Subcutaneous abdominal adipose tissue (tissue), 5 donors: Measurements from ENCODE around the gene FLACC1.

ENCODE experiments used
- H3K27ac ChIP-seq: one replicate; pipeline ENCODE4 v1.7.0; 2013; ENCODE audit warnings: low read depth, mild to moderate bottlenecking, inconsistent platforms, low read length, moderate library complexity
- H3K27me3 ChIP-seq, 5 donors: one replicate each; pipeline ENCODE4 v1.7.0; 2013; ENCODE audit warnings: low read length in 5 of 5, inconsistent platforms in 1 of 5; ENCODE audit not compliant: control insufficient read depth in 5 of 5, insufficient read depth in 4 of 5
- H3K36me3 ChIP-seq, 5 donors: one replicate each; pipeline ENCODE4 v1.7.0; 2013; ENCODE audit warnings: low read length in 5 of 5; ENCODE audit not compliant: control insufficient read depth in 5 of 5, insufficient read depth in 5 of 5
- H3K4me1 ChIP-seq, 5 donors: one replicate each; pipeline ENCODE4 v1.7.0; 2013; ENCODE audit warnings: low read length in 5 of 5, mild to moderate bottlenecking in 3 of 5, moderate library complexity in 1 of 5; ENCODE audit not compliant: control insufficient read depth in 5 of 5, insufficient read depth in 5 of 5
- H3K4me3 ChIP-seq, 5 donors: one replicate each; pipeline ENCODE4 v1.7.0; 2013; ENCODE audit warnings: low read length in 5 of 5, low read depth in 1 of 5
- H3K9ac ChIP-seq, 5 donors: one replicate each; pipeline ENCODE4 v1.7.0; 2013; ENCODE audit warnings: low read length in 5 of 5, mild to moderate bottlenecking in 4 of 5, moderate library complexity in 3 of 5
- H3K9me3 ChIP-seq, 5 donors: one replicate each; pipeline ENCODE4 v1.7.0; 2013; ENCODE audit warnings: low read length in 5 of 5; ENCODE audit not compliant: control insufficient read depth in 5 of 5
- donor health status: healthy.
- donor health status: healthy.
- donor health status: healthy.
- donor health status: healthy.
- donor health status: healthy.

FLACC1 gene

DNA sequence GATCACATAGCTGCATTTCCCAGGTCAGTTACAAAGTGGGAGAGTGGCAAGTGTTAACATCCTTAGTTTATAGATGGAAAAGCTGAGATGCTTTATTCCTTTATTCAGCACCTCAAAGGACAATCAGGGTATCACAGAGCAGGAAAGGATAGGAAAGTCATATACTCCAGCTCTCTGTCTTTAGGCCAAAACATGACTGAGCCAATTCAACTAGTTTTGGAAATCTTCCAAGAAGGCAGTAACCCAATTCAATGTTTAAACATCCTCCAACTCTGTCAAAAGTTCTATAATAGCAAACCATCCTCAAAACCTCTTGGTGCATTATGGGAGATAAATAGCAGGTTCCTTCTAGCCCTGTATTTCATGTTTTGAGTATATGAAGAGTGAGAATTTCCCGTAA lies 71.6 kb downstream of the FLACC1 start:
- Histone ChIP-seq H3K27me3 (no peaks in the 10 kb centered on the region), H3K36me3 (peaks cover 25 to 48% (median 30%) of the 10 kb centered on the region in 5 donors), H3K4me3 (no peak overlapping the region), H3K4me1 (peaks cover 0 to 5% (median 0%) of the 10 kb centered on the region in 5 donors), H3K9me3 (no peaks in the 10 kb centered on the region), H3K9ac (no peak overlapping the region), H3K27ac (no peak overlapping the region)

DNA sequence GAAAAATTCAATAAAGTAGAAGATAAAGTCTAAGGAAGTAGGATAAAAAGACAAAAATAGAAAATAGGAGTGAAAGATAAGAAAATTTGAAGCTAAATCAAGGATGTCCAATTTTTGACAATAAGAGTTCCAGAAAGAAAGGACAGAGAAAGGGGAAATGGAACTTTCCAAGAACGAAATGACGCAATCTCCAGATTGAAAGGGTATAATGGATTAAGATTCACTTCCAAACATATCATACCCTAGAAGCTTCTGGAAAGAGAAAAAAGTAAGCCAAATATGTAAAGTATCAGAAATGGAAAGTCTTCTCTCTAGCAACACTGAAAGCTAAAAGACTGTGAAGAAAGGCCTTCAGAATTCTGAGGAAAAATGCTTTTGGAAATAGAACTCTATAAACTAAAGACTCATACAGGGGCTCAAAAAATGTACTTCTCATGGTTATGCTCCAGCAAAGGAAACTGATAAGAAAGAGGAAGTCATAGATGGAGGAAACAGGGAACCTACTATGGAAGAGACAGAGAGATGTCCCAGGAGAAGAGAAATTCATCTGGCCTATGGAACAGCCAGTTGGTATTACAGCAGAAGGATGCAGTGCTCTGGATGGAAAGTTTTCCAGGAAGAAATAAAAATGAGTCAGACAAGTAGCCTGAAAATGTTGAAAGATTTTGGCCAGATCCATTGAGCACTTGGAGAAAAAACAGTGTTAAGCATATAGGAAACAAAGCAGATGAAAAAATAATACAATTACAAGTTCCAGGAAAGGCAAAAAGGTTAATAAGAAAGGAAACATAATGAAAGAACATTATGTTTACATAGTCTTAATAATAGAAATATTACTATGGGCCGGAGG lies 76.7 kb downstream of the FLACC1 start:
- Histone ChIP-seq H3K36me3 (peaks cover 20 to 40% (median 28%) of the 10 kb centered on the region in 5 donors), H3K9me3 (no peaks in the 10 kb centered on the region), H3K4me1 (peaks cover 0 to 6% (median 0%) of the 10 kb centered on the region in 5 donors), H3K4me3 (no peak overlapping the region), H3K27me3 (no peaks in the 10 kb centered on the region), H3K27ac (no peak overlapping the region), H3K9ac (no peak overlapping the region)

DNA sequence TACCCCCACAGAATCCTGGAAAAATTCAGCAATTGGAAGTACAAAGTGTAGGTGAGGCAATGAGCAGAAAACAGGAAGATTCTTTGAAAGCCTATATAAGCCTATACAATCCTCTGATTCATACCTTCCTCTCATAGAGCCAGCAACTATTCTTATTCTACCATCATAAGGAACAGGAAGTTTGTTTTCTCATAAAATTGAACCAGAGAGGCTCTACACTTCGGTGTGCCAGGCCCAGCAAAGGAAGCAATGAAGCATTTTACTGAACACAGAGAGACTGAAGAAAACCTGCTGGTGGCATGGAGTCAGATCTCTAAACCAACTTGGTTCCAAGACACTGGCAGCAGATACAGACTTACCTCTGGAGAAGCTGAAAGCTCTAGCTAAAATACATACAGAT lies 78.1 kb downstream of the FLACC1 start:
- Histone ChIP-seq H3K27ac (no peak overlapping the region), H3K9ac (no peak overlapping the region), H3K4me1 (peaks cover 0 to 3% (median 0%) of the 10 kb centered on the region in 5 donors), H3K9me3 (no peaks in the 10 kb centered on the region), H3K27me3 (no peaks in the 10 kb centered on the region), H3K36me3 (peaks cover 20 to 45% (median 35%) of the 10 kb centered on the region in 5 donors), H3K4me3 (no peak overlapping the region)

DNA sequence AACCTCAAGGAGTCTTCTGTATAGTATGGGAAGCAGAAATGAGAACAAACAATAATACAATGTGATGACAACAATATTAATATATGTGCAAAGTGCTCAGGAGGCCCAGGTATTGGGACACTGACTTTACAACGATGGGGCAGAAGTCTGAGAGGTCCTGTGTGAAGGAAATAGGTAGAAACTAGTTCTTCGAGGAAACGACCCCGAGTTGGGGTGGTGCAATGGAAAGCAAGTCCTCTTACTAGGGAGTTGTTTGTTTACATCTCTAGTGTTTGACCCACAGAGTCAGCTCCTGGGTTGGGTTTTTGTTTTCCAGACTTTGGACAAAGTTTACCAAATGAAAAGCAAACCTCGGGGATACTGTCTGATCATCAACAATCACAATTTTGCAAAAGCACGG lies 80.6 kb downstream of the FLACC1 start:
- no peaks in the 10 kb centered on the region for H3K27me3 ChIP-seq
- no peak overlapping the region for H3K9ac ChIP-seq
- H3K9me3 ChIP-seq, result no peaks in the 10 kb centered on the region
- no peak overlapping the region for H3K4me3 ChIP-seq
- no peak overlapping the region for H3K27ac ChIP-seq
- H3K4me1 ChIP-seq, result peaks cover 0 to 3% (median 0%) of the 10 kb centered on the region in 5 donors
- peaks cover 26 to 71% (median 59%) of the 10 kb centered on the region in 5 donors for H3K36me3 ChIP-seq

DNA sequence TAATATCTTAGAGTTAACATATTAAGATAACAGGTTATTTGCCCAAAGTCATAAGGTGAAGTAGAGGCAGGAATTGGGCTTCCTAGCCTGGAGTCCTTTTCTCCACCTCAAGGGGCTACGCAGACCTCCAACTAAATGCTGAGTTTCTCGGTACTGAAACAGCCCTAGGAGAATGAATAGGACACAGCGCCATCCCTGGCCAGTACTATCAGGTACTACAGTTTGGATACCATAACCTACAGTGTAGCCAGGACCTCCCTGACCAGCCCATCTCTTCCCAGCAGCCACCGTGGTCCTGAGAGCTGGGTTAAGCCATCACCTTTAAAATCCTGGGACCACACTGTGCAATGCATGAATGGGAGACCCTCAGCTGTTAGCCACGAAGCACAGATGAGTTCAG lies 81.2 kb downstream of the FLACC1 start:
- Histone ChIP-seq H3K36me3 (peaks cover 26 to 72% (median 59%) of the 10 kb centered on the region in 5 donors), H3K9ac (no peak overlapping the region), H3K9me3 (no peaks in the 10 kb centered on the region), H3K4me1 (peaks cover 0 to 3% (median 0%) of the 10 kb centered on the region in 5 donors), H3K27ac (no peak overlapping the region), H3K4me3 (no peak overlapping the region), H3K27me3 (no peaks in the 10 kb centered on the region)

DNA sequence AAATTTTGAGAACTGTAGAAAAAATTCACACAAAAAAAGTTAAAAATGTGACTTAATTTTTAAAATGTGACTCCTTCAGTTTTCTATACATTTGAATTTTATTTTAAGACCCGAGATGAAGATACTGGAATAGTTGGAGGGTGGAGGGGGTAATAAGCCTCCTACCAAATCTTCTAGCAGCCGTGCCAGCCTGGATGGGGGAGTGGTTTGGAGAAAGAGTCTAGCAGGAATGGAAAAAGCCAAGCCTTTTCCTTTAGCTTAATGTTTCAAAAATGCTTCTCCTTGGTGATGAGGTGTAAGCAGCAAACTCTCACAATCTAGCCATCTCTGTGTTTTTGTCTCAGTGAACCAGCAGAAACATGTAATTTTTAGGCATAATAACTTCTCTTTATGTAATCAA lies 82.1 kb downstream of the FLACC1 start:
- Histone ChIP-seq H3K9ac (no peak overlapping the region), H3K27me3 (no peaks in the 10 kb centered on the region), H3K27ac (no peak overlapping the region), H3K36me3 (peaks cover 28 to 81% (median 65%) of the 10 kb centered on the region in 5 donors), H3K4me1 (peaks cover 0 to 3% (median 0%) of the 10 kb centered on the region in 5 donors), H3K9me3 (no peaks in the 10 kb centered on the region), H3K4me3 (no peak overlapping the region)

DNA sequence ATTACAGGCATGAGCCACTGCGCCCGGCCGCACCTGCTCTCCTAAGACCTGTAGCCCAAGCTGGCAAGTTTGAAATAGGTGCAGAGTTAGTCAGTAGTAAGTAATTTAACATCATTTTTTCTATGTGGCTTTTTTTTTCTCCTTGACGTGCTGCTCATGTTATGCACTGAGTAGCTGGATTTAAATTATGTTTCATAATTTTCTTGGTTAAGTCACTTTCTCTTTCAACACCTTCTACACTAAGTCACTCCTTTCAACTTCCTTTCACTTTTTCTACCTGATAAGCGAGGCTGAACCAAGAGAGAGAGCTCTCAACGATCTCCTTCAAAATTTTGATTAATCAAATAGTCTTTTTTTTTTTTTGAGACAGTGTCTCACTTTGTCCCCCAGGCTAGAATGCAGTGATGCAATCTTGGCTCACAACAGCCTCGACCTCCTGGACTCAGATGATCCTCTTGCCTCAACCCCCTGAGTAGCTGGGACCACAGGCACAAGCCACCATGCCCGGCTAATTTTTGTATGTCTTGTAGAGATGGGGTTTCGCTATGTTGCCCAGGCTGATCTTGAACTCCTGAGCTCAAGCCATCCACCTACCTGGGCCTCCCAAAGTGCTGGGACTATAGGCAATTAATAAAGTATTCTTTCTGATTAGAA lies 83.7 kb downstream of the FLACC1 start:
- no peak overlapping the region for H3K27ac ChIP-seq
- no peak overlapping the region for H3K9ac ChIP-seq
- peaks cover 25 to 88% (median 65%) of the 10 kb centered on the region in 5 donors for H3K36me3 ChIP-seq
- H3K4me3 ChIP-seq, result no peak overlapping the region
- peaks cover 0 to 3% (median 0%) of the 10 kb centered on the region in 5 donors for H3K4me1 ChIP-seq
- H3K27me3 ChIP-seq, result no peaks in the 10 kb centered on the region
- no peaks in the 10 kb centered on the region for H3K9me3 ChIP-seq

DNA sequence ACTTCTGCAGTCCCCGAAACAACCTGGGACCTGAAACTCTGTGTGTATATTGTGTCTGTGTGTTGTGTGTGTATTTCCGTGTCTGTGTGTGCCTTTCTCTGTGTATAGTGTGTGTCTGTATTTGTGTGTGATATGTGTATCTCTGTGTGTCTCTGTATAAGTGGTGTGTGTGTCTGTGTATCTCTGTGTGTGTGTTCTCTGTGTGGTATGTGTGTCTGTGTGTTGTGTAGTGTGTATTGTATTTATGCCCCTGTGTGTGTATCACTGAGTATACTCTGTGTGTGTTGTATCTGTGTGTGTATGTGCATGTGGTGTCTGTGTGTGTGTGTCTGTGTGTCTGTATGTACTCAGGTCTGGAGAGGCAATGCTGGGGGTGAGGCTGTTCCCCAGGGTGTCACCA lies 85.2 kb downstream of the FLACC1 start:
- Histone ChIP-seq H3K4me1 (no peaks in the 10 kb centered on the region), H3K27me3 (no peaks in the 10 kb centered on the region), H3K4me3 (no peak overlapping the region), H3K36me3 (peaks cover 22 to 90% (median 69%) of the 10 kb centered on the region in 5 donors), H3K9me3 (no peaks in the 10 kb centered on the region), H3K27ac (no peak overlapping the region), H3K9ac (no peak overlapping the region)

DNA sequence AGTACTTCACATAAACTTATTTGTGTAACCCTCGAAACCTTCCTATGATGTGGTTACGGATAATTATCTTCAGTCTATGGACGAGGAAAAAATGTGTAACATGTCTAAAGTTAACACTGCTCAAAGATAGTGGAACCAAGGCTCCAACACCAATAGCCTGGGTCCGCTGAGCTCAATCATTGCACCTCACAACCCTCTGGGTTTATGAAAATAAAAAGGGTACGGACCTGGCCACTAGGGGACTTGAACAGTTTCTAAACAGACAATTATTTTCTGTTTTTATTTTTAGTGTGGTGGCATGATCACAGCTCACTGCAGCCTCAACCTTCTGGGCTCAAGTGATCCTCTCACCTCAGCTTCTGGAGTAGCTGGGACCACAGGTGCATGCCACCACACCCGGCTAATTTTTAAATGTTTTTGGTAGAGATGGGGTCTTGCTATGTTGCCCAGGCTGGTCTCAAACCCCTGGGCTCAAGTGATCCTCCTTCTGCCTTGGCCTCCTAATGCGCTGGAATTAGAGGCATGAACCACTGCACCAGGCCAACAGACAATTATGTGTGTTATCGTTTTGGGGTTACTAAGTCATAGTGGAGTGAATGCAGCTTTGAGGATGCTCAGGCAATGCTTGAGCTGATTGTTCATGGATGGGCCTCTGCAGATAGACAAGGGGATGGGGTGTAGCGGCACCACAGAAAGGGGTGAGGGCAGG lies 86.7 kb downstream of the FLACC1 start:
- Histone ChIP-seq H3K4me1 (no peaks in the 10 kb centered on the region), H3K9ac (no peak overlapping the region), H3K4me3 (no peak overlapping the region), H3K27me3 (no peaks in the 10 kb centered on the region), H3K36me3 (peaks cover 18 to 86% (median 60%) of the 10 kb centered on the region in 5 donors), H3K9me3 (no peaks in the 10 kb centered on the region), H3K27ac (no peak overlapping the region)

DNA sequence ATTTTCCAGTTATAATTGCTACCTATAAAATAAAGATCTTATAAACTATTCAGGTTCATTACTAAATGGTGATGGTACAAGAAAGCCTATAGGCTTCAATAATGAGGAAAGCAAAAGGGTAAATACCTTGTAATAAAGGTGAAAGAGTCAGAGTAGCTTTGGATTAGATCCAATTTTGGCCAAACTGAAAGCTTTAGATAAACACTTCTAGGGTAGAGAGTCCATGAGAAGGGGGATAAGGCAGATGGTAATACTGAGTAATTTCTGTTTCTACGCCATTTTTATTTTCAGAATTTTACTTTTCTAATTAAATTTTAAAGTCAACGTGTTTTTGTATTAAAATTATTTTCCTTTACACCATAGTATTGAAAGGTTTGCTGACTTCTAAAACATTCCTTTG lies 87.4 kb downstream of the FLACC1 start:
- Histone ChIP-seq H3K27ac (no peak overlapping the region), H3K9me3 (no peaks in the 10 kb centered on the region), H3K27me3 (no peaks in the 10 kb centered on the region), H3K9ac (no peak overlapping the region), H3K4me3 (no peak overlapping the region), H3K4me1 (no peaks in the 10 kb centered on the region), H3K36me3 (peaks cover 15 to 80% (median 53%) of the 10 kb centered on the region in 5 donors)
